Activated B cell treated with CpG ODN at 0.5 μM for 24 hours (primary cell): ENCODE measurements around the gene COL6A2. TPM values are rescaled to one million over a fixed set of nuclear protein-coding genes. Genes with fewer than 3 reads are reported as not detected.

Experiments
- ATAC-seq: fragments of 200-7000 bp; cut with Tn5 transposase; one replicate; pipeline ENCODE4 v1.10.0; 2021; ENCODE audit warnings: low read depth, mild to moderate bottlenecking, moderate library complexity
- CTCF ChIA-PET: fragments of 350-600 bp; sonication (Branson Sonifier 250); formaldehyde crosslinking; loops from one replicate; lab custom pipeline; 2021; ENCODE audit warnings: antibody characterized with exemption; lab: Charles Lee
- POLR2A ChIA-PET: fragments of 350-600 bp; sonication (Branson Sonifier 250); formaldehyde crosslinking; loops from one replicate; lab custom pipeline; 2021; ENCODE audit warnings: antibody characterized with exemption; lab: Charles Lee
- DNase-seq: peaks from one replicate; pipeline ENCODE4 v3.0.0; 2022
- H3K27ac Mint-ChIP-seq: one replicate; pipeline ENCODE4 v1.8.0; 2020; ENCODE audit warnings: mixed read lengths
- H3K27me3 Mint-ChIP-seq: one replicate; pipeline ENCODE4 v1.8.0; 2021; ENCODE audit warnings: mixed read lengths
- H3K36me3 Mint-ChIP-seq: one replicate; pipeline ENCODE4 v1.8.0; 2021; ENCODE audit warnings: low read depth, mixed read lengths
- H3K4me1 Mint-ChIP-seq: one replicate; pipeline ENCODE4 v1.8.0; 2021; ENCODE audit warnings: mixed read lengths
- H3K4me3 Mint-ChIP-seq: one replicate; pipeline ENCODE4 v1.8.0; 2020; ENCODE audit warnings: mild to moderate bottlenecking, mixed read lengths
- H3K9me3 Mint-ChIP-seq: one replicate; pipeline ENCODE4 v1.8.0; 2020; ENCODE audit warnings: mixed read lengths
- CTCF ChIP-seq: fragments of 200-600 bp; IDR thresholded peaks from one replicate; pipeline ENCODE4 v1.8.0; 2022; ENCODE audit warnings: antibody characterized with exemption, mild to moderate bottlenecking
- intact Hi-C: fragments of 100-400 bp; cut with micrococcal nuclease; formaldehyde crosslinking; loops from one replicate; pipeline ENCODE4 v1.15.1; 2024
- total RNA-seq: library from RNA; stranded (reverse); gene quantifications from 2 replicates; pipeline ENCODE4 v1.2.3, GENCODE V29; 2022

COL6A2 gene
- total RNA-seq, 1 donor from 2014 or later: 0.40 TPM

GRCh38 chr21:46116776-46117585 is 19.1 kb downstream of the COL6A2 start:
- no peaks in the 10 kb centered on the region for H3K36me3 Mint-ChIP-seq
- POLR2A ChIA-PET: no interaction called here

GRCh38 chr21:46117586-46118315 is 19.8 kb downstream of the COL6A2 start:
- Mint-ChIP-seq H3K27me3 (no peaks in the 10 kb centered on the region), H3K9me3 (no peaks in the 10 kb centered on the region), H3K4me3 (no peak overlapping the region), H3K36me3 (no peaks in the 10 kb centered on the region), H3K27ac (no peak overlapping the region), H3K4me1 (no peaks in the 10 kb centered on the region)
- intact Hi-C loops: no loop called here
- DNase-seq (peak; percentile 11), ATAC-seq (no peak)
- ChIA-PET POLR2A (no interaction called here), CTCF (interaction anchor here (0.6 kb wide), 1 partner anchor 159 kb away, joined by 3 read pairs; no protein-coding TSS in a partner anchor)
- TF ChIP-seq CTCF: no peak

More at GRCh38 chr21:46116776-46117585, 19.1 kb downstream of the COL6A2 start:
- no peak for ATAC-seq
- H3K9me3 Mint-ChIP-seq: no peaks in the 10 kb centered on the region
- no peaks in the 10 kb centered on the region for H3K4me1 Mint-ChIP-seq
- no peaks in the 10 kb centered on the region for H3K27me3 Mint-ChIP-seq
- DNase-seq: peak; percentile 14
- CTCF ChIA-PET: no interaction called here
- intact Hi-C loops: no loop called here
- TF ChIP-seq CTCF: no peak
- no peak overlapping the region for H3K27ac Mint-ChIP-seq
- H3K4me3 Mint-ChIP-seq: no peak overlapping the region

- H3K27ac Mint-ChIP-seq: no peak overlapping the region
- ChIA-PET POLR2A (no interaction called here), CTCF (interaction anchor here (0.6 kb wide), 1 partner anchor 158 kb away, joined by 3 read pairs; no protein-coding TSS in a partner anchor)
- H3K4me3 Mint-ChIP-seq: no peak overlapping the region
- intact Hi-C loops: no loop called here
- no peaks in the 10 kb centered on the region for H3K9me3 Mint-ChIP-seq
- H3K27me3 Mint-ChIP-seq: no peaks in the 10 kb centered on the region
- H3K4me1 Mint-ChIP-seq: no peaks in the 10 kb centered on the region
- no peak for TF ChIP-seq CTCF
- DNase-seq (peak; percentile 12), ATAC-seq (no peak)
- H3K36me3 Mint-ChIP-seq: no peaks in the 10 kb centered on the region
Measured at GRCh38 chr21:46118316-46119143, 20.6 kb downstream of the COL6A2 start.

- ChIA-PET POLR2A (no interaction called here), CTCF (no interaction called here)
- H3K9me3 Mint-ChIP-seq: no peaks in the 10 kb centered on the region
- intact Hi-C loops: no loop called here
- no peak overlapping the region for H3K4me3 Mint-ChIP-seq
- no peak overlapping the region for H3K27ac Mint-ChIP-seq
- peak; percentile 7 for DNase-seq
- H3K27me3 Mint-ChIP-seq: no peaks in the 10 kb centered on the region
- H3K36me3 Mint-ChIP-seq: no peaks in the 10 kb centered on the region
- ATAC-seq: no peak
- no peak for TF ChIP-seq CTCF
- no peaks in the 10 kb centered on the region for H3K4me1 Mint-ChIP-seq
Measured at GRCh38 chr21:46119144-46119636, 21.3 kb downstream of the COL6A2 start.
